Right lobe of liver (tissue), 6 donors: ENCODE measurements around the gene BTG1. TPM values are rescaled to one million over a fixed set of nuclear protein-coding genes. Genes with fewer than 3 reads are reported as not detected.
"Not testable (repeated sequence)": the region's sequence is repeated elsewhere in the genome, so short reads cannot be mapped to it uniquely, and the experiment has no call there.

ENCODE experiments used
- ATAC-seq, 4 donors: fragments of 200-7000 bp; cut with Tn5 transposase; one replicate each; pipeline ENCODE4 v1.9.1; 2020; ENCODE audit warnings: mild to moderate bottlenecking in 4 of 4, moderate library complexity in 4 of 4
- DNase-seq, 3 donors: peaks; one replicate each; pipeline ENCODE4 v3.0.0-alpha.2; 2020
- H3K27ac ChIP-seq, 3 donors: fragments of 200-600 bp; one replicate each; pipeline ENCODE4 v1.8.0; 2022
- H3K27me3 ChIP-seq, 2 donors: fragments of 200-600 bp; one replicate each; pipeline ENCODE4 v1.8.0; 2022
- H3K36me3 ChIP-seq, 4 donors: fragments of 200-600 bp; sonication (generic) in 1 of 4; one replicate each; pipeline versions ENCODE4 v1.5.1 to v1.8.0; 2017 to 2022; ENCODE audit warnings: control low read depth in 1 of 4
- H3K4me1 ChIP-seq, 4 donors: fragments of 200-600 bp; sonication (generic) in 1 of 4; one replicate each; pipeline versions ENCODE4 v1.5.1 to v1.8.0; 2017 to 2022; ENCODE audit warnings: control low read depth in 1 of 4
- H3K4me3 ChIP-seq, 3 donors: fragments of 200-600 bp; one replicate each; pipeline ENCODE4 v1.8.0; 2022
- H3K9me3 ChIP-seq, 4 donors: fragments of 200-600 bp; sonication (generic) in 1 of 4; one replicate each; pipeline versions ENCODE4 v1.5.1 to v1.8.0; 2017 to 2022; ENCODE audit warnings: control low read depth in 1 of 4
- POLR2A ChIP-seq: fragments of 450-650 bp; IDR thresholded peaks from one replicate; pipeline ENCODE4 v1.6.1; 2017; ENCODE audit warnings: antibody characterized with exemption, mild to moderate bottlenecking
- WGBS: methylation state at CpG from one replicate; pipeline ENCODE4 v1.1.6; 2018; ENCODE audit warnings: low coverage, low lambda C conversion rate; ENCODE audit not compliant: insufficient coverage; ENCODE audit errors: missing lambda C conversion rate; 5-methylcytosine and 5-hydroxymethylcytosine counted together
- intact Hi-C, 2 donors: fragments of 100-400 bp; cut with DNase I; formaldehyde crosslinking; loops; one replicate each; pipeline versions ENCODE4 v1.11.2 to v1.14.1; 2022
- total RNA-seq, 6 experiments: library from RNA; depleted of rRNA in 2 of 6; stranded (reverse); fragments of >200 nt in 2 of 6; fragmentation: NEBNext Ultra II Directional in 3 of 6; extraction: Animal tissue kit (Norgen Biotek cat#: 25700) in 3 of 6; gene quantifications; one replicate each; pipeline versions ENCODE4 v1.1.0 to v1.2.4, GENCODE V29; 2016 to 2023
- TF ChIP-seq, protein P1 (sequence below), 4 donors: fragments of 200-600 bp in 3 of 4; fragments of 450-650 bp in 1 of 4; IDR thresholded peaks; one replicate each; pipeline versions ENCODE4 v1.5.1 to v1.8.0; 2016 to 2022; ENCODE audit warnings: antibody characterized with exemption in 4 of 4, mild to moderate bottlenecking in 2 of 4
- donor health status: DM: no; HTN: yes; CAD: no.
- donor health status: DM: no; HTN: no; CAD: no.
- donor health status: DM: no; HTN: no; CAD: no.
- donor health status: DM: no; HTN: yes; CAD: no.
- donor health status: DM: no; HTN: yes; CAD: no.

Gene BTG1
- total RNA-seq, 6 experiments from 2014 or later: 23.4 to 129 (median 52.8) TPM

DNA sequence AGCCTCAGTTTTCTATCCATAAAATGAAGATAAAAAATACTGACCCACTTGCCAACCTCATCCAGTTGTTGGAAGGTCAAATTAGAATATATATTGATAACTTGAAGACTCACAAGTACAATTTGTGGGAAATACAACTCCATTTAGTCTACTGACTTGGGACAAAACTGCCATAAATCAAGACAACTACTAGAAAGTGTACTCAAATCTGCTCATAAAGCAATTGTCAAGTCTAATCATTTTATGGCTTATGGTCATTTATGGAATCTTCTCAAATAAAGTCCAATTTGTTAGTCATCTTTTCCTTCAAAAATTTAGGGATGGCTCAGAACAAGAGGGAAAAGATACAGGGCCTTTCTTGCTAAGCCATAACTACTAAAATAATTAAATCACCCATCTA is 7.0 kb downstream of the BTG1 start:
- Histone ChIP-seq H3K4me1 (peaks cover 0 to 52% (median 8%) of the 10 kb centered on the region in 4 donors), H3K4me3 (peak overlapping the region in 1 of 3 donors; percentile 0)

DNA sequence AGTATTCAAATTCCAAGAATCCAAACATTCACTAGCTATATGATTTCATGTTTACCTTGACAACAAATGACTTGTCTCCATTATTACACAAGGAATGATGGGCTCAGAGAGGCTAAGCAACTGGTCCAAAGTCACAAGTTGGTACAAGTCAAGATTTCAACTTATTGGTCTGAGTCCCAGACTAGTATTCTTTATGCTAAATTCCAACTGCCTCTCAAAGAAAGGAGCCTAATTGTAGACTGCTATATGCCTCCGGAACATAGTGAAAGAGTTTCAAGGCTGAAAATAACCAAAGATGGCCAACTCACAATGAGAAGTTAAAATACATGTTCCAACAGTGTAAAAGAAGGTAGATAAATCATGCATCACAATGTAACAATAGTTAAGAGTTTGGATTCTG is 7.5 kb downstream of the BTG1 start:
- H3K27me3 ChIP-seq: no peaks in the 10 kb centered on the region
- ATAC-seq (no peak), DNase-seq (no peak)
- intact Hi-C loops: no loop called here
- peaks cover 0 to 12% (median 1%) of the 10 kb centered on the region in 4 donors for H3K36me3 ChIP-seq
- TF ChIP-seq POLR2A: no peak
- TF ChIP-seq, protein P1, sequence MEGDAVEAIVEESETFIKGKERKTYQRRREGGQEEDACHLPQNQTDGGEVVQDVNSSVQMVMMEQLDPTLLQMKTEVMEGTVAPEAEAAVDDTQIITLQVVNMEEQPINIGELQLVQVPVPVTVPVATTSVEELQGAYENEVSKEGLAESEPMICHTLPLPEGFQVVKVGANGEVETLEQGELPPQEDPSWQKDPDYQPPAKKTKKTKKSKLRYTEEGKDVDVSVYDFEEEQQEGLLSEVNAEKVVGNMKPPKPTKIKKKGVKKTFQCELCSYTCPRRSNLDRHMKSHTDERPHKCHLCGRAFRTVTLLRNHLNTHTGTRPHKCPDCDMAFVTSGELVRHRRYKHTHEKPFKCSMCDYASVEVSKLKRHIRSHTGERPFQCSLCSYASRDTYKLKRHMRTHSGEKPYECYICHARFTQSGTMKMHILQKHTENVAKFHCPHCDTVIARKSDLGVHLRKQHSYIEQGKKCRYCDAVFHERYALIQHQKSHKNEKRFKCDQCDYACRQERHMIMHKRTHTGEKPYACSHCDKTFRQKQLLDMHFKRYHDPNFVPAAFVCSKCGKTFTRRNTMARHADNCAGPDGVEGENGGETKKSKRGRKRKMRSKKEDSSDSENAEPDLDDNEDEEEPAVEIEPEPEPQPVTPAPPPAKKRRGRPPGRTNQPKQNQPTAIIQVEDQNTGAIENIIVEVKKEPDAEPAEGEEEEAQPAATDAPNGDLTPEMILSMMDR (IDR thresholded peaks at IDR 0.05): no peak
- H3K27ac ChIP-seq: peak overlapping the region in 2 of 3 donors; percentile 16 to 35
- WGBS: 57% methylated on average over 1 of the region's 1 CpG
- H3K9me3 ChIP-seq: no peaks in the 10 kb centered on the region
- no peak overlapping the region for H3K4me3 ChIP-seq
- peaks cover 0 to 56% (median 10%) of the 10 kb centered on the region in 4 donors for H3K4me1 ChIP-seq

More for the DNA sequence above, 7.0 kb downstream of the BTG1 start:
- intact Hi-C loops: no loop called here
- Histone ChIP-seq H3K9me3 (no peaks in the 10 kb centered on the region), H3K27me3 (no peaks in the 10 kb centered on the region), H3K27ac (peak overlapping the region in 2 of 3 donors; percentile 16 to 35), H3K36me3 (peaks cover 0 to 17% (median 3%) of the 10 kb centered on the region in 4 donors)
- no peak for TF ChIP-seq POLR2A
- TF ChIP-seq, protein P1 (IDR thresholded peaks at IDR 0.05): no peak
- no peak for ATAC-seq
- DNase-seq: no peak

DNA sequence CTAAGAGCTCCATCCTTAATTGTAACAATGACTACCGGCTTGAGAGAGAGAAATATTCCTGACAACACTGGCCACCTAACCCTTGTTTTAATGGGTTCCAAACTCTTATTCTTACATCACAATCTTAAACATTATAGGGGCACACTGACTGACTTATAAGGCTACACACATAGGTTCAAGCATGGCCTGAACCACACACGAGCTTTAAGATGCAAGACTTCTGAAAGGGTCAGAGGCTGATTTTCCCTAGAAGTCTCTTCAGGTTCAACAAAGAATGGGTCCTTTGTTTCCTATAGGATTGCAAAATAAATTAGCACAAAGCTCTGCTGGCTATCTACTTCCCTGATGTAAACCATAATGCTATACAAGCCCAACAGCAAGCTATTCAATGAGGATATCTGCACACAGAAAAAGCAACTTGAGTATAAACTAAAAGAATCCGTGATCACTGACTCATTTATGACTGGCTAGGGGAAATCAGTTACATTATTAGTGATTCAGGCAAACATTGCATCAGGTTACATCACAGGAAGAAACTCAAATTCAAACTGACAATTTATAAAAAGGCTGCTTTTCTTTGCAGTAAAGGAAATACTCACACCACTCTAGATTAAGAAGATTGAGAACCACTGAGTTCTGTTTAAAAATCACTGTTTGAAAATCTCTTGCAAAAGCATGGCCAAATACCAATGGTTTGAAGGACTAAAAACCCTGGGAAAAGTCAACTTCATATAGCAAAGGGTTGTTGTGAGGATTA is 8.5 kb downstream of the BTG1 start:
- Histone ChIP-seq H3K27me3 (no peaks in the 10 kb centered on the region), H3K36me3 (peaks cover 0 to 2% (median 0%) of the 10 kb centered on the region in 4 donors), H3K9me3 (no peaks in the 10 kb centered on the region), H3K27ac (peak overlapping the region; percentile 7 to 35 (median 20)), H3K4me1 (peaks cover 0 to 66% (median 12%) of the 10 kb centered on the region in 4 donors), H3K4me3 (no peak overlapping the region)
- DNase-seq (no peak), ATAC-seq (peak in 2 of 4 donors; percentile 3 to 43)
- peak; percentile 29 for TF ChIP-seq POLR2A
- TF ChIP-seq, protein P1 (IDR thresholded peaks at IDR 0.05): no peak
- 45% methylated on average over 3 of the region's 3 CpGs for WGBS
- intact Hi-C loops: no loop called here

DNA sequence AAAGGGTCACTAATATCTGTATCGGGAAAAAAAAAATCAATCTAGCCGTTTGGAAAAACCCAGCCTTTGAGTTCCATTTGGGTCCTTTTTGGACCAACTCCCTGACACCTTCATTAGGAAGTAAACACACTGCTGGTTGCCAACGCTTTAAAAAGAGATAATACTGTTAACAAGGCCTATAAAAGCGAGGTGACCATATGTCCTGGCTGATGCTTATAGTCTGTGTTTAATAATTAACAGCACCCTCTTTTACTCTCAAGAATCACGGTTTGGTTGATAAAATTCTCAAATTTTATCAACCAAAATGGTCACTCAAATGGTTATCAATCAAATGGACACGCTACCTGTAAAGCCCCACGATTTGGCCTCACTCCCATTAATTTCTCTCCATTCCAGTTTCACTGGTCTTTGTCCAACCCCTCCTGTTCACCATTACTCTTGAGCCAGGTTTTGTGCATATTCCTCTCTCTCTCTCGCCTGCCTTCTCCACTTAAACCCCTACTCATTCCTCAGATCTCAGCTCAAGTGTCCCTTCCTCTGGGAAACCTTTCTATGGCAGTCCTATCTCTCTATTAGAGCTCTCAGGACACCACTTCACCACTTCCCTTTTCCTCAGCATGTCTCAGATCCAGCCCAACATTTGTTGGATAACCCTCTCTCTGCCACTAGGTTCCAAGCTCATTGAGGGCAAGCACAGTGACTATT is 9.5 kb downstream of the BTG1 start:
- Histone ChIP-seq H3K9me3 (no peaks in the 10 kb centered on the region), H3K4me1 (peaks cover 0 to 76% (median 16%) of the 10 kb centered on the region in 4 donors), H3K27ac (peak overlapping the region; percentile 7 to 35 (median 23)), H3K36me3 (no peaks in the 10 kb centered on the region), H3K27me3 (no peaks in the 10 kb centered on the region), H3K4me3 (no peak overlapping the region)
- TF ChIP-seq, protein P1 (IDR thresholded peaks at IDR 0.05): no peak
- no peak for TF ChIP-seq POLR2A
- ATAC-seq (peak; percentile 31 to 70 (median 53)), DNase-seq (no peak)
- intact Hi-C loops: no loop called here
- 54% methylated on average over 8 of the region's 8 CpGs for WGBS

DNA sequence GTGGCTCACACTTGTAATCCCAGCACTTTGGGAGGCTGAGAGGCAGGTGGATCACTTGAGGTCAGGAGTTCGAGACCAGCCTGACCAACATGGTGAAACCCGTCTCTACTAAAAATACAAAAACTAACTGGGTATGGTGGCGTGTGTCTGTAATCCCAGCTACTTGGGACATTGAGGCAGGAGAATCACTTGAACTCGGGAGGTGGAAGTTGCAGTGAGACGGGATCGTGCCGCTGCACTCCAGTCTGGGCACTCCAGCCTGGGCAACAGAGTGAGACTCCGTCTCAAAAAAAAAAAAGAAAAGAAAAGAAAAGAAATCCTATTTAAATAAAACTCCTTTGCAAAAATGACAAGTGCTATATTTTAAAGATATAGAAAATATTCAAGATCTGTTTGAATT is 10.1 kb downstream of the BTG1 start:
- H3K27ac ChIP-seq: peak overlapping the region; percentile 7 to 35 (median 23)
- H3K4me1 ChIP-seq: peaks cover 0 to 79% (median 19%) of the 10 kb centered on the region in 4 donors
- 81% methylated on average over 8 of the region's 8 CpGs for WGBS
- H3K9me3 ChIP-seq, H3K4me3 ChIP-seq, DNase-seq, H3K27me3 ChIP-seq, intact Hi-C loops, ATAC-seq, H3K36me3 ChIP-seq: not testable (repeated sequence)
